Effector memory CD8-positive, alpha-beta T cell (primary cell): ENCODE measurements around the gene APRT.

Experiments used
- ATAC-seq: fragments of 150-1000 bp; cut with Tn5 transposase; replicated peaks from 2 replicates; pipeline ENCODE4 v1.10.0; 2021; ENCODE audit warnings: mild to moderate bottlenecking, moderate library complexity
- DNase-seq, 3 experiments: peaks; one replicate each; pipeline ENCODE4 v3.0.0; 2021
- H3K27ac Mint-ChIP-seq, 2 donors: one replicate each; pipeline ENCODE4 v1.8.0; 2022; ENCODE audit warnings: mild to moderate bottlenecking in 2 of 2, mixed read lengths in 2 of 2, moderate library complexity in 2 of 2
- H3K27me3 Mint-ChIP-seq, 2 donors: one replicate each; pipeline ENCODE4 v1.8.0; 2022; ENCODE audit warnings: mixed read lengths in 2 of 2
- H3K36me3 Mint-ChIP-seq: one replicate; pipeline ENCODE4 v1.8.0; 2022; ENCODE audit warnings: mild to moderate bottlenecking, moderate library complexity, mixed read lengths; ENCODE audit not compliant: insufficient read depth
- H3K4me1 Mint-ChIP-seq, 2 donors: one replicate each; pipeline ENCODE4 v1.8.0; 2022; ENCODE audit warnings: low read depth in 2 of 2, mixed read lengths in 2 of 2
- H3K4me3 Mint-ChIP-seq, 2 donors: one replicate each; pipeline ENCODE4 v1.8.0; 2022; ENCODE audit warnings: mild to moderate bottlenecking in 2 of 2, mixed read lengths in 2 of 2, moderate library complexity in 2 of 2
- H3K9me3 Mint-ChIP-seq, 2 donors: one replicate each; pipeline ENCODE4 v1.8.0; 2022; ENCODE audit warnings: mixed read lengths in 2 of 2

The APRT gene

DNA sequence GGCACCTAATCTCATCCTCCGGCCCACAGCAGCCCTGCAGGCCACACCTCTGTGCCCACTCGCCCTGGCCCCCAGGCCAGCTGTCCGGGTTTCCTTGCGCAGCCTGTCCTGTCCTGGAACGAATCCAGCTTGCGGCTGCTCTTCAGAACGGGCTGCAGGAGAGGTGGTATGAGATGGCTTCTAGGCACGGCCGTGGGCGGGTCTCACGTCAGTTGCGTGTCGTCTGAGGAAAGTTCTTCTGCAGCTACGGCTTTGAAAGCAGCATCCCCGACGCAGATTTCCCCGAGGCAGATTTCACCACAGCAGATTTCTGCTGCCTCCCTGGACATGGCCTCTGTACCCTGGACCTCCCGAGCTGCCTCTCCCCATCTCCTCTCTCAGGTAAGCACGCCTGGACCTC lies 26.8 kb upstream of the APRT start:
- Mint-ChIP-seq H3K4me1 (peaks cover 2 to 4% of the 10 kb centered on the region in 2 donors), H3K36me3 (peaks cover 13% of the 10 kb centered on the region), H3K4me3 (no peak overlapping the region), H3K9me3 (no peaks in the 10 kb centered on the region), H3K27ac (no peak overlapping the region), H3K27me3 (no peaks in the 10 kb centered on the region)
- DNase-seq (no peak), ATAC-seq (no peak)

DNA sequence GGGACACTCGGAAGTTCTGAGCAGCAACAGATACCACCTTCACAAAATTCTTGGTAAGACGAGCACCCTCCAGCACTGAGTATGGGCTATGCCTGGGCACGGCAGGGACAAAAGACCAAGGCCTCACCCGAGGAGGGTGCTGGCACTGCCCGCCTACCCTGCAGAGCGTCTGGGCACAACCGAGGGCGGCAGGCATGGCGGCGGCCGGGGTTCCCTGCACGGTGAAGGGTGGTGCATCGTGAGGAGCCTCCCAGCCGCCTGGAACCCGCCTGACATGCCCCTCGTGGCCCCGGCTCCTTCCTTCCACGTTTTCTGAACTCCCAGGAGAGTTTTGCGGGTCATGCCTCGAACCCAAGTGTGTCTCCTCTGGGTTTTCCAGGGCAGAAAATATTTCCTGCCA lies 26.1 kb upstream of the APRT start:
- ATAC-seq (no peak), DNase-seq (no peak)
- no peak overlapping the region for H3K27ac Mint-ChIP-seq
- H3K4me3 Mint-ChIP-seq: no peak overlapping the region
- no peaks in the 10 kb centered on the region for H3K9me3 Mint-ChIP-seq
- H3K4me1 Mint-ChIP-seq: peaks cover 0 to 4% of the 10 kb centered on the region in 2 donors
- H3K36me3 Mint-ChIP-seq: peaks cover 8% of the 10 kb centered on the region
- no peaks in the 10 kb centered on the region for H3K27me3 Mint-ChIP-seq

DNA sequence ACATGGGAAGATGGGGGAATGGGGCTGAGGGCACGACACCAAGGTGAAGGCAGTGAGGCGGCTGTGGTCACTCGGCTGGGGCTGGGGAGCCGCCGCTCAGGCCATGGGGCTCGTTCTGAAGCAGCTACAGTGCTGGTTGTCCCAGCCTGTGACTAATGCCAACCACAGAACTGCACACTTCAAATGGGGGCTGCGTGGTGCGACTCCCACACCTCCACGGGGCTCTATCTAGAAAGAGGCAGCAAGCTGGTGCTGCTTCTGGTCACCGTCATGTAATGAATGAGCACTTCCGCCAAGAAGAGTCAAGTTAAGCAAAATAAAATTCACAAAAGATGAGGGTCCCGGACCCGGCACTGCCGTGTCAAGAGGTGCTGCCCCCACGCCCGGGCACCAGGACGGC lies 25.1 kb upstream of the APRT start:
- no peak for ATAC-seq
- H3K9me3 Mint-ChIP-seq: no peaks in the 10 kb centered on the region
- H3K4me3 Mint-ChIP-seq: no peak overlapping the region
- DNase-seq: no peak
- peaks cover 8% of the 10 kb centered on the region for H3K36me3 Mint-ChIP-seq
- H3K4me1 Mint-ChIP-seq: no peaks in the 10 kb centered on the region
- H3K27ac Mint-ChIP-seq: no peak overlapping the region
- H3K27me3 Mint-ChIP-seq: no peaks in the 10 kb centered on the region

DNA sequence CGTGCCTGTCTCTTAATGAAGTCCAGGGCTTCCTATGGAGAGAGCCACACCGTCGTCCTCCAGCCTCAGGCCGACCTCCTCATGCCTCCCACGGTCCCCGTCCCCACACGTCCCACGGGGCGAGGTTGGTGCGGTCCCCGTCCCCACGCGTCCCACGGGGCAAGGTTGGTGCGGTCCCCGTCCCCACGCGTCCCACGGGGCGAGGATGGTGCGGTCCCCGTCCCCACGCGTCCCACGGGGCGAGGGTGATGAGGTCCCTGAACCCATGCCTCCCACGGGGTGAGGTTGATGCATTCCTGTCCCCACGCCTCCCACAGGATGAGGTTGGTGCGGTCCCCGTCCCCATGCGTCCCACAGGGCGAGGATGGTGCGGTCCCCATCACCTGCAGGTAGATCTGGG lies 24.1 kb upstream of the APRT start:
- DNase-seq: no peak
- Mint-ChIP-seq H3K27me3 (no peaks in the 10 kb centered on the region), H3K4me1 (no peaks in the 10 kb centered on the region), H3K36me3 (peaks cover 8% of the 10 kb centered on the region), H3K4me3 (no peak overlapping the region), H3K27ac (no peak overlapping the region), H3K9me3 (no peaks in the 10 kb centered on the region)
- no peak for ATAC-seq

DNA sequence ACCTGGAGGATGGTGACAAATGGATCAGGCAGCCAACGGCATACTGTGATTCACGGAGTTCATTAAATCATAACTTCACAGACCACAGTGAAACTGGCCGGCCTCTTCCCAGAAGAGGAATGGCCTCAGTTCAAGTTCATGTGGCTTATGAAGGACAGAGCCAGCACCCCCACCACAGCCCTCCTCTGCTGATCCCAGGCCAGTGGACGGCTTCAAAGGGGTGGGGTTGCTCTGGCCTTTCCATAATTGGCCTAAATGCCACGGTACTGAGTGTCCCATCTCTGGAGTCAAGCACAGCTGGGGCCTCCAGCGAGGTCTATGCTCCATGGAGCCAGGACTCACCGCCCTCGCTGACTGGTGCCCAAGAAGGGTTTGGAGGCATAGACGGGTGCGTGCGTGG lies 23.7 kb upstream of the APRT start:
- H3K9me3 Mint-ChIP-seq: no peaks in the 10 kb centered on the region
- no peak for ATAC-seq
- no peak for DNase-seq
- H3K27ac Mint-ChIP-seq: no peak overlapping the region
- no peak overlapping the region for H3K4me3 Mint-ChIP-seq
- H3K27me3 Mint-ChIP-seq: no peaks in the 10 kb centered on the region
- H3K4me1 Mint-ChIP-seq: no peaks in the 10 kb centered on the region
- H3K36me3 Mint-ChIP-seq: peaks cover 8% of the 10 kb centered on the region

DNA sequence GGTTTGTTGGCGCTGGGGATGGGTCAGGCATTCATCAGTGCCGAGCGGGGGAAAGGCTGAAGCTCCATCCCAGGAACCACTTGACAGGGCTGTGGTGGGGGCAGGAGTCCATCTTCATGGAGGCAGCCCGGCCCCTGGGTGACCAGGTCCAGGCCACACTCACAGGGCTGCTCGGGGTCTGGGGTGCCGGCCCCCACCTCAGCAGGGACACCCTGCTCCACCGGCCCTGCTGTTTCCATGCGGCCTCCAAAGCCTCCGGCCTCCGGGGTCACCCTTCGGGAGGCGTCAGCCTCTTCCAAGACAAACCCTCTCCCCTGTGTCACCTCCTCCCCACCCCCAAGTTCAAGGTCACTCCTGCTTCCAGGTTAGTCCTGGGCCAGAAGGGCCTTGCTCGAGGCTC lies 22.9 kb upstream of the APRT start:
- no peaks in the 10 kb centered on the region for H3K9me3 Mint-ChIP-seq
- no peaks in the 10 kb centered on the region for H3K27me3 Mint-ChIP-seq
- no peak overlapping the region for H3K4me3 Mint-ChIP-seq
- ATAC-seq (no peak), DNase-seq (no peak)
- H3K27ac Mint-ChIP-seq: no peak overlapping the region
- H3K36me3 Mint-ChIP-seq: peaks cover 5% of the 10 kb centered on the region
- no peaks in the 10 kb centered on the region for H3K4me1 Mint-ChIP-seq

DNA sequence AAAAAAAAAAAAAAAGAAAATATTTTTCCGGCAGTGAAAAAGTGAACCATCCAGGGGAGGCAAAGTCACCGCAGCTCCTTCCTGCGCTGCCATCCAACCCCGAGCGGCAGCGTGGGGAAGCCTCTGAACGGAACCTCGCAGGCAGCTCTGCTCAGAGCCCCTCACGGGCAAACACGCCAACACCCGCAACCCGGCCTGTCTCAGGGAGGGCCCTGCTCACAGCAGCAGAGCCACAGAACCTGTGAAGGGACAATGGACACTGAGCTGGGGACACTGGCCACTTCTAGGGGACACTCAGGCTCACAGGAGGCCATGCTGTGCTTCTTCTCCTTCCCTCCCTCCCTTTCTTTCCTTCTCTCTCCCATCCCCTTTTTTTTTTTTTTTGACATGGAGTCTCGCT lies 21.4 kb upstream of the APRT start:
- H3K36me3 Mint-ChIP-seq: peaks cover 5% of the 10 kb centered on the region
- no peaks in the 10 kb centered on the region for H3K9me3 Mint-ChIP-seq
- H3K27ac Mint-ChIP-seq: peak overlapping the region in 1 of 2 donors; percentile 5
- ATAC-seq (no peak), DNase-seq (no peak)
- no peaks in the 10 kb centered on the region for H3K4me1 Mint-ChIP-seq
- H3K4me3 Mint-ChIP-seq: no peak overlapping the region
- H3K27me3 Mint-ChIP-seq: no peaks in the 10 kb centered on the region

DNA sequence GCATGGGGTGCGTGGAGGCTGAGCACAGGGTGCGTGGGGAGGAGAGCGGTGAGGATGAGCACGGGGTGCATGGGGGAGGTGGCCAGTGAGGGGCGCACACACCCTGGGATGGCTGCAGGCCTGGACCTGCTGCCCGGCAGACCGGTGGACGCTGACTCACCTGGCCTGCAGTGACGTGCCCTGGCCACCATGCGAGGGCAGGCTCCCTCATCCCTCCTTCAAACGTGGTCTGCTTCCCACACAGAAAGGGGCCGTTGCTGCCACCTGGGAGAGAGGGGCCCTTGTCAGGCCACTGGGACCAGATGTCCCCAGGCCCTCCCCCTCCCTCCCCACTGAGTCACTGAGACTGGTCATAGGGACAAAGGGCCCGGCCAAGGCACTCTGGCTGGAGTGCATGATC lies 20.1 kb upstream of the APRT start:
- no peak overlapping the region for H3K27ac Mint-ChIP-seq
- H3K36me3 Mint-ChIP-seq: peaks cover 5% of the 10 kb centered on the region
- DNase-seq: no peak
- ATAC-seq: no peak
- H3K4me3 Mint-ChIP-seq: no peak overlapping the region
- no peaks in the 10 kb centered on the region for H3K9me3 Mint-ChIP-seq
- no peaks in the 10 kb centered on the region for H3K4me1 Mint-ChIP-seq
- H3K27me3 Mint-ChIP-seq: no peaks in the 10 kb centered on the region

DNA sequence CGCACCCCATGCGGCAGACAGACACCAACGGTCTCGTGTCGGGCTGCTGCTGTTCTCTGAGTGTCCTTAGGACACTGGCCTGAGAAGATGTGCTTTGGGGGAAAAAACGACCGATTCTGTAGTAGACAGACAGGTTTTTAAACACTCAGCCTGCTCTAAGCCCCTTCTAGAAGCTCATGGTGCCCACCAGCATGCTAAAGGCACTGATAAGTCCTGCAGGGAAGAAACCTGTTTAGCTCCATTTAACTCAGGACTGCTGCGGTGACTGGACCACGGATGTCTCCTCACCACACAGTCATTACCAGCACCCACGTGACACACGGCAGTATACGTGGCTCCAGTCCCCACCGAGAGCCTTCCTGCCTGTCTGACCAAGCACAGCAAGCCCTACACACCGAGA lies 19.1 kb upstream of the APRT start:
- Mint-ChIP-seq H3K9me3 (no peaks in the 10 kb centered on the region), H3K36me3 (no peaks in the 10 kb centered on the region), H3K4me1 (no peaks in the 10 kb centered on the region), H3K27me3 (no peaks in the 10 kb centered on the region), H3K27ac (no peak overlapping the region), H3K4me3 (no peak overlapping the region)
- ATAC-seq (no peak), DNase-seq (no peak)

DNA sequence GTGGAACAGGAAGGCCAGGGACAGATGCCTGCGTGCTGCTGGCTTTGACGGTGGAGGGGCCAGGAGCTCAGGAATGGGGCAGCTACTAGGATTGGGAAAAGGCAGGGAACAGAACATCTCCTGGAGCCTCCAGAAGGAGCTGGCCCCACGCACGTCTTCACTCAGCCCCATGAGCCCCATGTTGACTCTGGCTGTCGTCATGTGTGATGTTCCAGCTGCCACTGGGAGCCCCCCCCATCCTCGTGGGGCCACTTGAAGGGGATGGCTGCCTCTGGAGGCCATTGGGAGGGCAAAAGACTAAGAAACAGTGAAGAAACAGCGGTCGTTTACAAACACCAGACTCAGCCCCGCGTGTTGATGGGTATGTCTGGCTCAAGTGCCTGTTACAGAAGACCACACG lies 18.5 kb upstream of the APRT start:
- ATAC-seq (no peak), DNase-seq (no peak)
- Mint-ChIP-seq H3K27ac (no peak overlapping the region), H3K9me3 (no peaks in the 10 kb centered on the region), H3K36me3 (no peaks in the 10 kb centered on the region), H3K4me1 (no peaks in the 10 kb centered on the region), H3K4me3 (no peak overlapping the region), H3K27me3 (no peaks in the 10 kb centered on the region)

DNA sequence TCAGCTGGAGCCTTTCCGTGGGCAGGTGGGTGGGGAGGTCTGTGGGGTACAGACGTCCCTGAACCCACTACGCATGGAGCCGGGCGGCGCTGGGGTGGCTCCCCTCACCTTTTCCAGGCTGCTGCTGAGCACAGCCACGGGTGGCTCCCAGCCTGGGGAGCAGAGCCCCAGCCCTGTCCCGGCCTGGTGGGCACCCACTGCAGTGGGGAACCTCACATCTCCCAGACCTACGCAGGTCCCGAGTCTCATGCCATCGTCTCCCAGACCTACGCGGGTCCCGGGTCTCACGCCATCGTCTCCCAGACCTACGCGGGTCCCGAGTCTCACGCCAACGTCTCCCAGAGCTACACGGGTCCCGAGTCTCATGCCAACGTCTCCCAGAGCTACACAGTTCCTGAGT lies 17.0 kb upstream of the APRT start:
- no peak for ATAC-seq
- Mint-ChIP-seq H3K9me3 (no peaks in the 10 kb centered on the region), H3K4me1 (no peaks in the 10 kb centered on the region), H3K27ac (no peak overlapping the region), H3K36me3 (no peaks in the 10 kb centered on the region), H3K4me3 (no peak overlapping the region), H3K27me3 (no peaks in the 10 kb centered on the region)
- DNase-seq: no peak

DNA sequence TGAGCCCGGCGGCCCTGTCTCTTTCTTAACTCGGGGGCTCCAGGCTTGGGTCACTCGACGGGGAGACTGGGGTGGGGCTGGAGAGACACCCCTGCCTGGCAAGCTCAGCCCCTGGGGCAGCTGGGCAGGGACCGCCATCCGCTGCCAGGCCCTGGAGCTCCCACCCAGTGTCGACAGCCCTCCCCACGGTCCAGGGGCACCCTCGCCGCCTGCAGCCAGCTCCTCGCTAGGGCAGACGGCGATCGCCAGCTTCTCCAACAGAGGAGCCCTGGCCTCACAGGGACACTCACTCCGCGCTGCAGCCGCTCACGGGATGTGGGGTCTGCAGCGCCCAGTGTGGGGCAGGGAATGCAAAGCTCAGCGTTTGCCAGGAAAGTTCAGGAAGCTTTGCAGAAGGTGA lies 16.0 kb upstream of the APRT start:
- no peak overlapping the region for H3K27ac Mint-ChIP-seq
- H3K36me3 Mint-ChIP-seq: peaks cover under 1% of the 10 kb centered on the region
- H3K4me1 Mint-ChIP-seq: no peaks in the 10 kb centered on the region
- DNase-seq (no peak), ATAC-seq (no peak)
- no peaks in the 10 kb centered on the region for H3K27me3 Mint-ChIP-seq
- H3K9me3 Mint-ChIP-seq: no peaks in the 10 kb centered on the region
- no peak overlapping the region for H3K4me3 Mint-ChIP-seq

DNA sequence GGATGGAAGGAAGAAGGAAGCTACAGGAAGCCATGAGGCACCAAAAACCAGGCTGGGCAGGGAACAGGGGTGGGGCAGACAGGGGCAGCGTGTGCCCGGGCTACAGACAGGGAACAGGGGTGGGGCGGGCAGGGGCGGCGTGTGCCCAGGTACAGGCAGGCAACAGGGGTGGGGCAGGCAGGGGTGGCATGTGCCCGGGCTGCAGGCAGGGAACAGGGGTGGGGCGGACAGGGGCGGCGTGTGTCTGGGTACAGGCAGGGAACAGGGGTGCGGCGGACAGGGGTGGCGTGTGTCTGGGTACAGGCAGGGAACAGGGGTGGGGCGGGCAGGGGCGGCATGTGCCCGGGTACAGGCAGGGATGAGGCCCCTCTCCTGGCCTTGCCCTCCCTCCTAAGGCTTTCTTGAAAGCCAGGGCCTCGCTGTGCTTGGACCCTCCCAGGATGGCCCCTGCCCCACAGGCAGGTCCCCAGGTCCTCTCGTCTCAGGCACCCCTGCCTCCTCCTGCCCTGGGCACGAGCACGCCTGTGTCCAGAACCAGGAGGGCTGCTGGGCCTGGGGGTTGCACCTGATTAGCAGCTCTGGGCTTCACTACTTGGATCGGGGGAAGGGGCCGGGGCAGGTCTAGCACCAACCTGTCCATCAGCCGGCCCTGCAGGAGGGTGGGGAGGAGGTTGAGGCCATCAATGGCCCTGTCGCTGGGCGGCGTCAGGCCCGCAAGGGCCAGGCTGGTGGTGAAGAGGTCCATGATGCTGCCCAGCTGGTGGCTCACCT lies 14.5 kb upstream of the APRT start:
- H3K4me1 Mint-ChIP-seq: no peaks in the 10 kb centered on the region
- DNase-seq: no peak
- no peaks in the 10 kb centered on the region for H3K9me3 Mint-ChIP-seq
- H3K4me3 Mint-ChIP-seq: no peak overlapping the region
- no peaks in the 10 kb centered on the region for H3K27me3 Mint-ChIP-seq
- ATAC-seq: no peak
- peaks cover 3% of the 10 kb centered on the region for H3K36me3 Mint-ChIP-seq
- no peak overlapping the region for H3K27ac Mint-ChIP-seq

DNA sequence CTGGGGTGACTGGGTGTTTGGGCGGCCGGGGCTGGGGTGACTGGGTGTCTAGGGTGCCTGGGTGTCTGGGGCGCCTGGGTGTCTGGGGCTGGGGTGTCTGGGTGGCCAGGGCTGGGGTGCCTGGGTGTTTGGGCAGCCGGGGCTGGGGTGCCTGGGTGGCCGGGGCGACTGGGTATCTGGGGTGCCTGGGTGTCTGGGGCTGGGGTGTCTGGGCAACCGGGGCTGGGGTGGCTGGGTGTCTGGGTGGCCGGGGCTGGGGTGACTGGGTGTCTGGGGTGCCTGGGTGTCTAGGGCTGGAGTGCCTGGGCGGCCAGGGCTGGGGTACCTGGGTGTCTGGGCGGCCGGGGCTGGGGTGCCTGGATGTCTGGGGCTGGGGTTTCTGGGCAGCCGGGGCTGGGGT lies 13.4 kb upstream of the APRT start:
- ATAC-seq (no peak), DNase-seq (no peak)
- Mint-ChIP-seq H3K27ac (no peak overlapping the region), H3K4me3 (no peak overlapping the region), H3K27me3 (no peaks in the 10 kb centered on the region), H3K36me3 (peaks cover 3% of the 10 kb centered on the region), H3K9me3 (no peaks in the 10 kb centered on the region), H3K4me1 (no peaks in the 10 kb centered on the region)
